Activated CD4-positive, alpha-beta T cell treated with anti-CD3 and anti-CD28 coated beads, Interleukin-2, amount 10 ng/mL, durations not matched to agents 7 days and 5 days (primary cell): ENCODE measurements around the gene SPATA25. TPM values are rescaled to one million over a fixed set of nuclear protein-coding genes. Genes with fewer than 3 reads are reported as not detected.

Source experiments
- CTCF ChIA-PET: fragments of 350-600 bp; sonication (Branson Sonifier 250); formaldehyde crosslinking; loops from one replicate; lab custom pipeline; 2021; ENCODE audit warnings: antibody characterized with exemption; lab: Charles Lee
- POLR2A ChIA-PET: fragments of 350-600 bp; sonication (Branson Sonifier 250); formaldehyde crosslinking; loops from one replicate; lab custom pipeline; 2021; ENCODE audit warnings: antibody characterized with exemption; lab: Charles Lee
- DNase-seq: peaks from one replicate; pipeline ENCODE4 v3.0.0-alpha.2; 2020
- H3K27ac Mint-ChIP-seq: one replicate; pipeline ENCODE4 v1.8.0; 2021; ENCODE audit warnings: mild to moderate bottlenecking, moderate library complexity, mixed read lengths
- H3K27me3 Mint-ChIP-seq: one replicate; pipeline ENCODE4 v1.8.0; 2021; ENCODE audit warnings: mixed read lengths
- H3K36me3 Mint-ChIP-seq: one replicate; pipeline ENCODE4 v1.8.0; 2021; ENCODE audit warnings: low read depth, mixed read lengths
- H3K4me1 Mint-ChIP-seq: one replicate; pipeline ENCODE4 v1.8.0; 2021; ENCODE audit warnings: mixed read lengths
- H3K4me3 Mint-ChIP-seq: one replicate; pipeline ENCODE4 v1.8.0; 2021; ENCODE audit warnings: mild to moderate bottlenecking, moderate library complexity, mixed read lengths
- H3K9me3 Mint-ChIP-seq: one replicate; pipeline ENCODE4 v1.8.0; 2021; ENCODE audit warnings: mixed read lengths
- total RNA-seq, 2 experiments: library from RNA; stranded (reverse); gene quantifications; one replicate each; pipeline ENCODE4 v1.2.3, GENCODE V29; 2021

The SPATA25 gene
- total RNA-seq, 2 experiments from 2014 or later, result 0.56 to 0.84 TPM

DNA sequence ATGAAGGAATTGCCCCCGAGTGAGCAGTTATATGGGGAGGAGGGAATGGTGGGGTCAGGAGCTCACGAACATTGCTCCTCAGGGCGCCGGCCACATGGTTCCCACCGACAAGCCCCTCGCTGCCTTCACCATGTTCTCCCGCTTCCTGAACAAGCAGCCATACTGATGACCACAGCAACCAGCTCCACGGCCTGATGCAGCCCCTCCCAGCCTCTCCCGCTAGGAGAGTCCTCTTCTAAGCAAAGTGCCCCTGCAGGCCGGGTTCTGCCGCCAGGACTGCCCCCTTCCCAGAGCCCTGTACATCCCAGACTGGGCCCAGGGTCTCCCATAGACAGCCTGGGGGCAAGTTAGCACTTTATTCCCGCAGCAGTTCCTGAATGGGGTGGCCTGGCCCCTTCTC is 10.9 kb upstream of the SPATA25 start:
- no peaks in the 10 kb centered on the region for H3K9me3 Mint-ChIP-seq
- ChIA-PET CTCF (interaction anchor here (1.4 to 2.5 kb wide), 5 partner anchors 8 to 35 kb away, joined by 3 to 7 read pairs (median 4); partner anchors contain the start of gene ZSWIM1), POLR2A (no interaction called here)
- peaks cover 8% of the 10 kb centered on the region for H3K36me3 Mint-ChIP-seq
- peaks cover 7% of the 10 kb centered on the region for H3K4me1 Mint-ChIP-seq
- DNase-seq, result no peak
- H3K27ac Mint-ChIP-seq, result no peak overlapping the region
- H3K27me3 Mint-ChIP-seq, result no peaks in the 10 kb centered on the region
- H3K4me3 Mint-ChIP-seq, result no peak overlapping the region

DNA sequence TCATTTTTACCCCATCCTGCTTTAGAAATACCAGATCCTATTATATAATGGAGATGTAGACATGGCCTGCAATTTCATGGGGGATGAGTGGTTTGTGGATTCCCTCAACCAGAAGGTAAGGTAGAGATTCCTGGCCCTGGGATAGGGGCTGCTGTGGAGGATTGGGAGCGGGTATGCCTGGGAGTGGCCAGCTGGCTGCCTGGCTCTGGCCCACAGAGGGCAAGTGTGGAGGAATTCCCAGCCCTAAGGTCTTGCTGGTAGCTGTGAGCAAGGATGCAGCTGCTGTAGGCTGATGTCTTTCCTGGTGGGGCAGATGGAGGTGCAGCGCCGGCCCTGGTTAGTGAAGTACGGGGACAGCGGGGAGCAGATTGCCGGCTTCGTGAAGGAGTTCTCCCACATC is 10.3 kb upstream of the SPATA25 start:
- no peak overlapping the region for H3K4me3 Mint-ChIP-seq
- peaks cover 8% of the 10 kb centered on the region for H3K36me3 Mint-ChIP-seq
- no peak overlapping the region for H3K27ac Mint-ChIP-seq
- CTCF ChIA-PET, result interaction anchor here (0.6 to 2.5 kb wide), 5 partner anchors 8 to 86 kb away, joined by 3 to 7 read pairs (median 5); no protein-coding TSS in a partner anchor
- H3K27me3 Mint-ChIP-seq, result no peaks in the 10 kb centered on the region
- no peaks in the 10 kb centered on the region for H3K9me3 Mint-ChIP-seq
- POLR2A ChIA-PET, result no interaction called here
- no peak for DNase-seq
- peaks cover 11% of the 10 kb centered on the region for H3K4me1 Mint-ChIP-seq

DNA sequence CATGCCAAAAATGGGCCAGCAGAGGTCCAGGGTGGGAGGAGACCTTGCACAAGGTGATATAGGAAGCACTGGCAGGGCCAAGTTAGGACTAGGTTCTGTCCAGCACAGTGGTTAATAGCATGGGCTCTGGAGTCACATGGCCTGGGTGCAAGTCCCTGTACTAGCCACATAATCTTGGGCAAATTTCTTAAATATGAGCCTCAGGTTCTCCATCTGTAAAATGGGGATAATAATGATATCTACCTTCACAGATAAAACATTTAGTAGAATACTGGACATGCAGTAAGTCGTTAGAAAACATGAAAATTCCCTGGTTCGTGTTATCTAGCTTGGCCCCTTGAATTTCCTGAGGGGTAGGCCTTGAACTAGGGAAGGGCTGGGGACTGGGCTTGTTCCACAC is 9.9 kb upstream of the SPATA25 start:
- Mint-ChIP-seq H3K27ac (no peak overlapping the region), H3K4me3 (no peak overlapping the region), H3K4me1 (peaks cover 15% of the 10 kb centered on the region), H3K9me3 (no peaks in the 10 kb centered on the region), H3K36me3 (peaks cover 8% of the 10 kb centered on the region), H3K27me3 (no peaks in the 10 kb centered on the region)
- DNase-seq, result no peak
- ChIA-PET POLR2A (no interaction called here), CTCF (interaction anchor here (0.6 to 2.5 kb wide), 5 partner anchors 9 to 86 kb away, joined by 3 to 7 read pairs (median 3); no protein-coding TSS in a partner anchor)

DNA sequence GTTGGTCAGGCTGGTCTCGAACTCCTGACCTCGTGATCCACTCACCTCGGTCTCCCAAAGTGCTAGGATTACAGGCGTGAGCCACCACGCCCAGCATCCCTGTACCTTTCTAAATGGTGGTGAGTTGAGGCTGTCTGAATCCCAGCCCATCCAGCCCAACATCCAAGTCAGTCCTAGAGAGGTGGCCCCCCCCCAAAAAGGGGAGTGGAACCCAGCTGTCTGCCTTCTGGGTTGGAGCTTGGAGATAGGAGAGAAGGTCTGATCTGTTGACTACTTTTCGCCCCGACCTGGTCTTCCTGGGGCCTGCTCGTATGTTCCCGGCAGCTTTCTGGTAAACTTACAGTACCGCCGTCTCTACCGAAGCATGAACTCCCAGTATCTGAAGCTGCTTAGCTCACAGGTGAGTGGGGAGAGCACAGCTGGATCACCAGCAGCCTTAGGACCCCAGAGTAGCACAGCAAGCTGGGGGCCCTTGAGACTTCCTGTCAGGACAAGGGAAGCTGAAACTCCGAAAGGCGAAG is 9.3 kb upstream of the SPATA25 start:
- no peak overlapping the region for H3K27ac Mint-ChIP-seq
- no peaks in the 10 kb centered on the region for H3K9me3 Mint-ChIP-seq
- no peak for DNase-seq
- ChIA-PET CTCF (interaction anchor here (0.7 to 2.5 kb wide), 6 partner anchors 8 to 63 kb away, joined by 3 to 7 read pairs (median 3); partner anchors contain the start of gene SNX21), POLR2A (no interaction called here)
- H3K4me1 Mint-ChIP-seq, result peaks cover 21% of the 10 kb centered on the region
- H3K36me3 Mint-ChIP-seq, result peaks cover 8% of the 10 kb centered on the region
- no peaks in the 10 kb centered on the region for H3K27me3 Mint-ChIP-seq
- H3K4me3 Mint-ChIP-seq, result no peak overlapping the region

DNA sequence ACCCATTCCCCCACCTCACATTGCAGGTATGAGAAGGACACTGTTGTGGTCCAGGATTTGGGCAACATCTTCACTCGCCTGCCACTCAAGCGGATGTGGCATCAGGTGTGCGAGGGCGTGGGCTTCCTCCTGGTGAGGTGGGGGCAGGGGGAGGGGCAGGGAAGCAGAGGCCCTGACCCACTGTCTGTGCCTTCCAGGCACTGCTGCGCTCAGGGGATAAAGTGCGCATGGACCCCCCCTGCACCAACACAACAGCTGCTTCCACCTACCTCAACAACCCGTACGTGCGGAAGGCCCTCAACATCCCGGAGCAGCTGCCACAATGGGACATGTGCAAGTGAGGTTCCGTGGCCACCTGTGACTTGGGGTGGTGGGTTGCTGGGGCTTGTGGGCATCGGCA is 7.4 kb upstream of the SPATA25 start:
- no peak overlapping the region for H3K4me3 Mint-ChIP-seq
- H3K9me3 Mint-ChIP-seq, result no peaks in the 10 kb centered on the region
- no peak overlapping the region for H3K27ac Mint-ChIP-seq
- ChIA-PET CTCF (interaction anchor here (0.7 kb wide), 1 partner anchor 75 kb away, joined by 3 read pairs; no protein-coding TSS in a partner anchor), POLR2A (no interaction called here)
- H3K36me3 Mint-ChIP-seq, result peaks cover 8% of the 10 kb centered on the region
- peaks cover 31% of the 10 kb centered on the region for H3K4me1 Mint-ChIP-seq
- DNase-seq, result no peak
- no peaks in the 10 kb centered on the region for H3K27me3 Mint-ChIP-seq

DNA sequence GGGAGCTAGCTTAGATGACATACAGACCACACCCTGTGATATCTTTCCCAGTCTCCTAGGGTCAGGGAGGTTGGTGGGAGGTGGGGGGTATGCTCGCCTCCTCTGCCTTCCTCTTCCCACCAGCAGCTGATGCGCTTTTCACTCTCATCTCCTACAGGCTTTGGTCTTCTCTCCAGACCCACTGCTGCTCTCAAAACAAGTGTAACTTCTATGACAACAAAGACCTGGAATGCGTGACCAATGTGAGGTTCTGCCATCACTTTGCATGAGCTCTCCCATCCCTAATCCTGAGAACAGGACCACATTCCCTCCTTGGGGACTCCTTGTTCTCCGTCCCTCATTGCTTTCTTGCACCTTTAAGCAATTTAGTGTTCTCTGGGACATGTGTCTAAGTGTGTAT is 6.4 kb upstream of the SPATA25 start:
- no peak overlapping the region for H3K27ac Mint-ChIP-seq
- H3K4me1 Mint-ChIP-seq, result peaks cover 33% of the 10 kb centered on the region
- ChIA-PET CTCF (interaction anchor here (0.9 to 1.2 kb wide), 2 partner anchors 12 to 37 kb away, joined by 3 read pairs; no protein-coding TSS in a partner anchor), POLR2A (no interaction called here)
- H3K4me3 Mint-ChIP-seq, result no peak overlapping the region
- DNase-seq, result no peak
- H3K36me3 Mint-ChIP-seq, result peaks cover 8% of the 10 kb centered on the region
- no peaks in the 10 kb centered on the region for H3K9me3 Mint-ChIP-seq
- no peaks in the 10 kb centered on the region for H3K27me3 Mint-ChIP-seq

DNA sequence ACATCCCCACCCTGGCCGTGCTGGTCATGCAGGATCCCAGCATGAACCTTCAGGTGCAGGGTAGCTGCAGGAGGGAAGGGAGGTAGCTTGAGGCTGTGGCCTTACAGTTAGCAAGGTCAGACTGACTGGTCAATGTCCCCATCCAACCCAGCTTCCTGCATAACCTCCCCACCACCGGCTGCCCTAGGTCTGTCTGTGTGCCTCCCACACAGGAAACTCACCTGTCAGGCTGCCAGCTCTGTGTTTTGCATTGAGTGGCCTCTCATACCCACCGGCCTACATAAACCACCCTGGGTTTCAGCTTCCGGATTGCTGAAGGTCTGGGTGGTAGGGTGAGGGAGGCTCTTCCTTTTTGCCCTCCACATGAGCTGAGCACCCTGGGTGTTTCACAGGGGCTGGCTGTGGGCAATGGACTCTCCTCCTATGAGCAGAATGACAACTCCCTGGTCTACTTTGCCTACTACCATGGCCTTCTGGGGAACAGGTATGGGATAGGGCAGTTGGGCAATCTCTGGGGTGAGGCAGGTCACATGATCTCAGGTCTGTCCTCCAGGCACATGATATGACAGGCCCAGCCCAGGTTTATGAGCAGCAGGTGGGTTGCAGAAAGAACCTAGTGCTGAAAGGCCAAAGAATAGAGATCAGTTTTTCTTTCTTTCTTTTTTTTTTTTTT is 5.5 kb upstream of the SPATA25 start:
- ChIA-PET CTCF (interaction anchor here (0.9 to 1.2 kb wide), 3 partner anchors 12 to 36 kb away, joined by 3 to 4 read pairs (median 4); no protein-coding TSS in a partner anchor), POLR2A (no interaction called here)
- H3K36me3 Mint-ChIP-seq, result peaks cover 8% of the 10 kb centered on the region

DNA sequence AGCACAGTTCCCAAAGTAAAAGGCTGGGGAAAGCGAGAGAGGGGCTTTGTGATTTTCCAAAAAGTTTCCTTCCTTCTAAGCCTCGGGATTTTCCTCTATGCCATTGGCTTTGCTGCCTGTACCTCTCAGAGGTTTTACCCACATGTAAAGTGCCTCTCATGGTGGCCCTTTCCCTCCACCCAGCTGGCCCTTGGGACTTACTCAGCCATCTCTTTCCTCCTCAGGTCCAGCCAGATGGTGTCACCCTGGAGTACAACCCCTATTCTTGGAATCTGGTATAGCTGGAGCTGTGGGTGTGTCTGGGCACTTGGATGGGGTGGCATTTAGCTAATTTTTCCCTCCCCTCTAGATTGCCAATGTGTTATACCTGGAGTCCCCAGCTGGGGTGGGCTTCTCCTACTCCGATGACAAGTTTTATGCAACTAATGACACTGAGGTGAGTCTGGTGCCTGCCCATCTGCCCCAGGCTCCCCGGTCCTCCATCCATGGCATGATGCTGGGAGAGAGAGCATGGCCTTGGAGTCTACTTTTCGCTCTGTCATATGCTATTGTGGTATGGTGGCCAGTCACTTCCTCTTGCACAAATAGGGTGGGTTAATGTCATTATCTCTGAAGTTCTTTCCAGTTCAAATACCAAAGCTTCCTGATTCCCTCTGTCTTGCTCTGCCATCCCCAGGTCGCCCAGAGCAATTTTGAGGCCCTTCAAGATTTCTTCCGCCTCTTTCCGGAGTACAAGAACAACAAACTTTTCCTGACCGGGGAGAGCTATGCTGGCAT is 4.8 kb upstream of the SPATA25 start:
- H3K4me3 Mint-ChIP-seq, result peak overlapping the region; percentile 90
- ChIA-PET POLR2A (no interaction called here), CTCF (interaction anchor here (0.9 to 1.1 kb wide), 5 partner anchors 9 to 32 kb away, joined by 3 to 5 read pairs (median 4); no protein-coding TSS in a partner anchor)
- peak overlapping the region; percentile 83 for H3K27ac Mint-ChIP-seq
- no peak for DNase-seq
- H3K4me1 Mint-ChIP-seq, result peaks cover 33% of the 10 kb centered on the region
- H3K9me3 Mint-ChIP-seq, result no peaks in the 10 kb centered on the region
- no peaks in the 10 kb centered on the region for H3K27me3 Mint-ChIP-seq
- peaks cover 8% of the 10 kb centered on the region for H3K36me3 Mint-ChIP-seq

More for the DNA sequence above, 5.5 kb upstream of the SPATA25 start:
- H3K4me3 Mint-ChIP-seq, result peak overlapping the region; percentile 90
- peak overlapping the region; percentile 83 for H3K27ac Mint-ChIP-seq
- H3K9me3 Mint-ChIP-seq, result no peaks in the 10 kb centered on the region
- DNase-seq, result no peak
- H3K4me1 Mint-ChIP-seq, result peaks cover 33% of the 10 kb centered on the region
- no peaks in the 10 kb centered on the region for H3K27me3 Mint-ChIP-seq

DNA sequence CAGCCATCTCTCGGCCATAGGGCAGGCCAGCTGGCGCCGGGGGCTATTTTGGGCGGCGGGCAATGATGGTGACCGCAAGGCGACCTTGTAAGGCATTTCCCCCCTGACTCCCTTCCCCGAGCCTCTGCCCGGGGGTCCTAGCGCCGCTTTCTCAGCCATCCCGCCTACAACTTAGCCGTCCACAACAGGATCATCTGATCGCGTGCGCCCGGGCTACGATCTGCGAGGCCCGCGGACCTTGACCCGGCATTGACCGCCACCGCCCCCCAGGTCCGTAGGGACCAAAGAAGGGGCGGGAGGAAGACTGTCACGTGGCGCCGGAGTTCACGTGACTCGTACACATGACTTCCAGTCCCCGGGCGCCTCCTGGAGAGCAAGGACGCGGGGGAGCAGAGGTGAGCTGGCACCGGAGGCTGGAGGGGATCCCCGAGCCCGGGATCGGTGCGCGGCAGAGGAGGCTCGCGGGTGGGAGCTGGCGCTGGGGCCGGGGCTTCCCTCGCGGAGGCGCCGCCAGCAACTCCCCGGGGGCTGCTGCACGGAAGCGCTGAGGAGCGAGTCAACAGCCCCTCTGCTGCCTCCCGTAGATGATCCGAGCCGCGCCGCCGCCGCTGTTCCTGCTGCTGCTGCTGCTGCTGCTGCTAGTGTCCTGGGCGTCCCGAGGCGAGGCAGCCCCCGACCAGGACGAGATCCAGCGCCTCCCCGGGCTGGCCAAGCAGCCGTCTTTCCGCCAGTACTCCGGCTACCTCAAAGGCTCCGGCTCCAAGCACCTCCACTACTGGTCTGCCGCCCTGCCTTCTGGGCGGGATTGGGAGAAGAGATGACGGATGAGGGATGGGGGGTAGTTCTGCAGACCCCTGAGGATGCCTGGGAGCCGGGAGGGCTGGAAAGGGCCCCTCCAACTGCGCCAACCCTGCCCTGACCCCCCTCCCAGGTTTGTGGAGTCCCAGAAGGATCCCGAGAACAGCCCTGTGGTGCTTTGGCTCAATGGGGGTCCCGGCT is 3.9 kb upstream of the SPATA25 start, which contains the start of the genes CTSA and NEURL2:
TSS of gene CTSA (plus strand) at position 351 of the 999 bp plus-strand sequence. CDS start at position 585, 234 bp downstream.
TSS of gene NEURL2 (minus strand) at position 224 of the 999 bp plus-strand sequence. CDS start at position 7, 217 bp downstream.
- peak; percentile 89 for DNase-seq
- H3K4me1 Mint-ChIP-seq, result peaks cover 35% of the 10 kb centered on the region
- no peaks in the 10 kb centered on the region for H3K9me3 Mint-ChIP-seq
- ChIA-PET POLR2A (interaction anchor here (0.7 kb wide), 1 partner anchor 42 kb away, joined by 3 read pairs; no protein-coding TSS in a partner anchor), CTCF (interaction anchor here (1.0 to 2.3 kb wide), 9 partner anchors 8 to 51 kb away, joined by 3 to 9 read pairs (median 4); no protein-coding TSS in a partner anchor)
- peak within 1 kb of the TSS; percentile 91 for H3K27ac Mint-ChIP-seq
- no peaks in the 10 kb centered on the region for H3K27me3 Mint-ChIP-seq
- H3K36me3 Mint-ChIP-seq, result peaks cover 10% of the 10 kb centered on the region
- peak within 1 kb of the TSS; percentile 90 for H3K4me3 Mint-ChIP-seq

DNA sequence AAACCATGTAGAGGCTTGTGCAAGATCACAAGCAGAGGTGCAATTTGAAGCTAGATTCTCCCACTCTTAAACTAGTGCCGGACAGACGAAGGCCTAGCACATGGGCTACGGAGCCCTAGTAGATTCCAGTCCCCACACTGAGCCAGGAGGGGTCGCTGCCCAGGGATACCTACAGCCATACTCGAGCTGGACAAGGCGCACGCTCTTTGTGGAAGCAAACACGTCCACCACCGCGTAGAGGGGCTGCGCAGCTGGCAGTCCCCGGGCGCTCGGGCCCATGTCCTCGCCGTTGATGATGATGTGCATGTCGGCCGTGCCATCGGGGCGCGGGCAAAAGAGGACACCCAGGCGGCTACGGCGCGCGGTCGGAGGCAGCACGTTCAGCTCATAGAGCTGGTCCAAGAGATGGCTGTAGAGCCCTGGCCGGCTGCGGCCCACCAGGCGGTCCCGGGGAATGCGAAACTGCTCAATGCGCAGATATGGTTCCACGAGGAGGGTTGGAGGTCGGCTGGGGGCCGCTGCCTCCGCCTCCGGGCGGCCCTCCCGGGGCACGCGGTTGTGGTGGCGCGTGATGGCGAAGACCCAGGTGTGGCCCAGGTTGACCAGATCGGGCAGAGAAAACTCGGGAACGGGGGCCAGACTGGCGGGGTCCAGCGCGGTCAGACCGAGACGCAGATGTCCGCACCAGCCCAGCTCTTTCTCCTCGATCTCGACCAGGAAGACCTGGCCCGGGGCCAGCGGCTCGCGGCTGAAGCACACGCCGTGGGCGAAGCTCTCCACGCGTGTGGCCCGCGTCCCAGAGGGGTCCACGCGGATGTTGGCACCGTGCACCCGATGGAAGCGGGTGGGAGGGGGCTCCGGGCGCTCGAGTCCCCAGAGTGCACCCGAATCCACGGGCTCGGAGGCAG is 2.9 kb upstream of the SPATA25 start:
- Mint-ChIP-seq H3K27ac (peak overlapping the region; percentile 22), H3K4me3 (peak overlapping the region; percentile 90), H3K4me1 (peaks cover 40% of the 10 kb centered on the region), H3K36me3 (peaks cover 13% of the 10 kb centered on the region), H3K9me3 (no peaks in the 10 kb centered on the region), H3K27me3 (no peaks in the 10 kb centered on the region)
- ChIA-PET POLR2A (interaction anchor here (0.7 kb wide), 1 partner anchor 43 kb away, joined by 3 read pairs; no protein-coding TSS in a partner anchor), CTCF (interaction anchor here (0.5 to 2.3 kb wide), 11 partner anchors 9 to 97 kb away, joined by 3 to 9 read pairs (median 4); partner anchors contain the start of gene ZSWIM1)
- peak; percentile 40 for DNase-seq
